Measurements from ENCODE around the gene CD274. TPM values are rescaled to one million over a fixed set of nuclear protein-coding genes. Genes with fewer than 3 reads are reported as not detected.

CD274 gene
- 1 to 10 TPM; 4.9 to 7.2 (median 6.0) TPM for total RNA-seq
- 6.4 TPM for total RNA-seq (2013)

DNA sequence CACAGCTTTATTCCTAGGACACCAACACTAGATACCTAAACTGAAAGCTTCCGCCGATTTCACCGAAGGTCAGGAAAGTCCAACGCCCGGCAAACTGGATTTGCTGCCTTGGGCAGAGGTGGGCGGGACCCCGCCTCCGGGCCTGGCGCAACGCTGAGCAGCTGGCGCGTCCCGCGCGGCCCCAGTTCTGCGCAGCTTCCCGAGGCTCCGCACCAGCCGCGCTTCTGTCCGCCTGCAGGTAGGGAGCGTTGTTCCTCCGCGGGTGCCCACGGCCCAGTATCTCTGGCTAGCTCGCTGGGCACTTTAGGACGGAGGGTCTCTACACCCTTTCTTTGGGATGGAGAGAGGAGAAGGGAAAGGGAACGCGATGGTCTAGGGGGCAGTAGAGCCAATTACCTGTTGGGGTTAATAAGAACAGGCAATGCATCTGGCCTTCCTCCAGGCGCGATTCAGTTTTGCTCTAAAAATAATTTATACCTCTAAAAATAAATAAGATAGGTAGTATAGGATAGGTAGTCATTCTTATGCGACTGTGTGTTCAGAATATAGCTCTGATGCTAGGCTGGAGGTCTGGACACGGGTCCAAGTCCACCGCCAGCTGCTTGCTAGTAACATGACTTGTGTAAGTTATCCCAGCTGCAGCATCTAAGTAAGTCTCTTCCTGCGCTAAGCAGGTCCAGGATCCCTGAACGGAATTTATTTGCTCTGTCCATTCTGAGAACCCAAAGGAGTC lies at the start of gene CD274:
TSS of gene CD274 (plus strand) at position 184 of the 733 bp plus-strand sequence. CDS start 5,572 bp downstream, outside the sequence.
- Histone ChIP-seq H3K27ac (ENCODE audit: low read length) (peak within 1 kb of the TSS; percentile 92), H3K4me1 (ENCODE audit: control insufficient read depth, insufficient read depth, low read length) (peaks cover 15% of the 10 kb centered on the region), H3K9me3 (ENCODE audit: control insufficient read depth, insufficient read depth, low read length) (no peaks in the 10 kb centered on the region), H3K27me3 (ENCODE audit: control insufficient read depth, insufficient read depth, low read length) (no peaks in the 10 kb centered on the region), H3K36me3 (ENCODE audit: control insufficient read depth, insufficient read depth, low read length) (no peaks in the 10 kb centered on the region), H3K4me3 (ENCODE audit: low read length) (peak within 1 kb of the TSS; percentile 67)
- DNase-seq (peak; percentile 73 to 90), ATAC-seq (peak; percentile 96 to 97 (median 96))
- H3K9me3 Mint-ChIP-seq, result no peaks in the 10 kb centered on the region
- peaks cover 29 to 34% of the 10 kb centered on the region in 2 donors for H3K4me1 Mint-ChIP-seq
- peaks cover 0 to 4% of the 10 kb centered on the region in 2 donors for H3K27me3 Mint-ChIP-seq (ENCODE audit: low read depth in 2 of 2)
- peak within 1 kb of the TSS; percentile 94 to 98 for H3K27ac Mint-ChIP-seq
- peak within 1 kb of the TSS; percentile 96 for H3K4me3 Mint-ChIP-seq
- WGBS (ENCODE audit: insufficient coverage), result 6% methylated on average over 34 of the region's 36 CpGs
- TF ChIP-seq CTCF (IDR thresholded peaks at IDR 0.05), result peak; percentile 45
- intact Hi-C loops (cut with micrococcal nuclease), result loop anchor here (5.0 kb wide), 1 partner anchor 142 kb away; no protein-coding TSS in a partner anchor
- no peaks in the 10 kb centered on the region for H3K36me3 Mint-ChIP-seq

DNA sequence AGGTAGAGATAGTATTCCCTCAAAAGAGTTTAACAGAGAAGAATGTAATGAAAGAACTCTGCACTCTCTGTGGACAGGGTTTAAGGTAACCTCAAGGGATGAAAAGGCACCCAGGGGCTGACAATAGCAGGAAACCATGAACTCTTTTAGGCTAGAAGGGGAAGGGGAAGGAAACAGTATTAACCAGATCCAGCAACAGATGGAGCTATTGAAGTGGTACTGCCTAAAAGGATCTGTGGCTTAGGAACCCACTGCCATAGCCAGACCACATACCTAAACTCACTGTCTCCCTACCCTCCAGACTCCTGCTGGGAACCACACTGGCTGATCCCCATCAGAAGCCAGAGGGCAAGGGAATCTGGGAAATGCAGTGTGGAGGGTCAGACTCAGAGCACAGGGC lies 48.1 kb upstream of the CD274 start:
- no peaks in the 10 kb centered on the region for H3K9me3 ChIP-seq (ENCODE audit: control insufficient read depth, insufficient read depth, low read length)
- H3K9me3 Mint-ChIP-seq, result peaks cover 0 to 4% of the 10 kb centered on the region in 2 donors
- no peak overlapping the region for H3K4me3 Mint-ChIP-seq
- no peaks in the 10 kb centered on the region for H3K36me3 ChIP-seq (ENCODE audit: control insufficient read depth, insufficient read depth, low read length)
- no peak overlapping the region for H3K27ac ChIP-seq (ENCODE audit: low read length)
- H3K27me3 ChIP-seq (ENCODE audit: control insufficient read depth, insufficient read depth, low read length), result no peaks in the 10 kb centered on the region
- TF ChIP-seq CTCF (IDR thresholded peaks at IDR 0.05), result no peak
- H3K36me3 Mint-ChIP-seq, result no peaks in the 10 kb centered on the region
- no peak overlapping the region for H3K4me3 ChIP-seq (ENCODE audit: low read length)
- intact Hi-C loops (cut with micrococcal nuclease), result no loop called here
- no peak overlapping the region for H3K27ac Mint-ChIP-seq
- H3K27me3 Mint-ChIP-seq (ENCODE audit: low read depth in 2 of 2), result no peaks in the 10 kb centered on the region
- no peak for DNase-seq
- H3K4me1 ChIP-seq (ENCODE audit: control insufficient read depth, insufficient read depth, low read length), result no peaks in the 10 kb centered on the region
- ATAC-seq, result peak in 1 of 3 donors; percentile 37
- H3K4me1 Mint-ChIP-seq, result peaks cover 21 to 24% of the 10 kb centered on the region in 2 donors

- intact Hi-C loops (cut with micrococcal nuclease), result no loop called here
- TF ChIP-seq CTCF (IDR thresholded peaks at IDR 0.05), result no peak
- Histone ChIP-seq H3K36me3 (ENCODE audit: control insufficient read depth, insufficient read depth, low read length) (no peaks in the 10 kb centered on the region), H3K4me3 (ENCODE audit: low read length) (no peak overlapping the region), H3K27me3 (ENCODE audit: control insufficient read depth, insufficient read depth, low read length) (no peaks in the 10 kb centered on the region), H3K4me1 (ENCODE audit: control insufficient read depth, insufficient read depth, low read length) (no peaks in the 10 kb centered on the region), H3K9me3 (ENCODE audit: control insufficient read depth, insufficient read depth, low read length) (peaks cover 21% of the 10 kb centered on the region), H3K27ac (ENCODE audit: low read length) (no peak overlapping the region)
- peaks cover 10 to 21% of the 10 kb centered on the region in 2 donors for H3K4me1 Mint-ChIP-seq
- H3K4me3 Mint-ChIP-seq, result no peak overlapping the region
- H3K36me3 Mint-ChIP-seq, result peaks cover 19% of the 10 kb centered on the region
- 100% methylated on average over 1 of the region's 1 CpG for WGBS (ENCODE audit: insufficient coverage)
- no peak overlapping the region for H3K27ac Mint-ChIP-seq
- DNase-seq (no peak), ATAC-seq (no peak)
- H3K27me3 Mint-ChIP-seq (ENCODE audit: low read depth in 2 of 2), result no peaks in the 10 kb centered on the region
- H3K9me3 Mint-ChIP-seq, result peaks cover 5 to 13% of the 10 kb centered on the region in 2 donors
These were observed 41.7 kb upstream of the CD274 start for GRCh38 chr9:5408596-5408995.
